ENCODE measurements around the gene GPR89A.

GRCh38 chr1:145707183-145707867, 99.5 kb downstream of the GPR89A start, which contains the start of gene PDZK1:
- TF ChIP-seq, protein P1, sequence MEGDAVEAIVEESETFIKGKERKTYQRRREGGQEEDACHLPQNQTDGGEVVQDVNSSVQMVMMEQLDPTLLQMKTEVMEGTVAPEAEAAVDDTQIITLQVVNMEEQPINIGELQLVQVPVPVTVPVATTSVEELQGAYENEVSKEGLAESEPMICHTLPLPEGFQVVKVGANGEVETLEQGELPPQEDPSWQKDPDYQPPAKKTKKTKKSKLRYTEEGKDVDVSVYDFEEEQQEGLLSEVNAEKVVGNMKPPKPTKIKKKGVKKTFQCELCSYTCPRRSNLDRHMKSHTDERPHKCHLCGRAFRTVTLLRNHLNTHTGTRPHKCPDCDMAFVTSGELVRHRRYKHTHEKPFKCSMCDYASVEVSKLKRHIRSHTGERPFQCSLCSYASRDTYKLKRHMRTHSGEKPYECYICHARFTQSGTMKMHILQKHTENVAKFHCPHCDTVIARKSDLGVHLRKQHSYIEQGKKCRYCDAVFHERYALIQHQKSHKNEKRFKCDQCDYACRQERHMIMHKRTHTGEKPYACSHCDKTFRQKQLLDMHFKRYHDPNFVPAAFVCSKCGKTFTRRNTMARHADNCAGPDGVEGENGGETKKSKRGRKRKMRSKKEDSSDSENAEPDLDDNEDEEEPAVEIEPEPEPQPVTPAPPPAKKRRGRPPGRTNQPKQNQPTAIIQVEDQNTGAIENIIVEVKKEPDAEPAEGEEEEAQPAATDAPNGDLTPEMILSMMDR (IDR thresholded peaks at IDR 0.05), result no peak
- no peak for TF ChIP-seq POLR2A (IDR thresholded peaks at IDR 0.05)
